Measurements from ENCODE around the gene PGBD4. TPM values are rescaled to one million over a fixed set of nuclear protein-coding genes. Genes with fewer than 3 reads are reported as not detected.

The PGBD4 gene
- 1.1 and 1.3 TPM in 2 replicates for total RNA-seq

GRCh38 chr15:34101366-34102174 lies at the start of gene PGBD4, which contains the start of gene EMC7:
Gene PGBD4, plus strand, starts transcription at chr15:34102083. Its CDS starts 449 bp downstream, at chr15:34102532.
Gene EMC7, minus strand, starts transcription at chr15:34101862. Its CDS starts 23 bp downstream, at chr15:34101839.

Other genes starting within 250 kb of the PGBD4 start
- gene CHRM5, start 133.6 kb upstream of the PGBD4 start, total RNA-seq: 0.06 TPM in 1 of 2 replicates, not detected in the other
- gene AVEN, start 62.9 kb upstream of the PGBD4 start, total RNA-seq: 11.8 and 11.9 TPM in 2 replicates
- gene EMC7, start 221 bp upstream of the PGBD4 start, total RNA-seq: 59.3 and 76.5 TPM in 2 replicates
- gene KATNBL1, start 108.0 kb downstream of the PGBD4 start, total RNA-seq: 31.2 and 36.1 TPM in 2 replicates
- gene EMC4, start 122.9 kb downstream of the PGBD4 start, total RNA-seq: 166 and 173 TPM in 2 replicates
- gene SLC12A6, start 235.7 kb downstream of the PGBD4 start, total RNA-seq: 11.3 and 12.4 TPM in 2 replicates
- gene NOP10, start 241.1 kb downstream of the PGBD4 start, total RNA-seq: 212 and 225 TPM in 2 replicates
- not detected in 2 replicates for gene NUTM1, start 241.2 kb downstream of the PGBD4 start, total RNA-seq